Caco-2 (cell line): ENCODE results near the gene CELA3A. TPM values are rescaled to one million over a fixed set of nuclear protein-coding genes. Genes with fewer than 3 reads are reported as not detected.
"Not testable (repeated sequence)": the region's sequence is repeated elsewhere in the genome, so short reads cannot be mapped to it uniquely, and the experiment has no call there.

Experiments
- BruUV-seq: library from RNA; stranded (reverse); fragments of 400-500 nt; replicated peaks from 2 replicates; lab custom pipeline; 2021; lab: Mats Ljungman, UMichigan
- CTCF ChIA-PET: fragments of 300-600 bp; sonication (Branson Sonifier 250); formaldehyde crosslinking; loops from one replicate; lab custom pipeline; 2022; ENCODE audit warnings: antibody characterized with exemption; lab: Charles Lee
- POLR2A ChIA-PET: fragments of 300-600 bp; sonication (Branson Sonifier 250); formaldehyde crosslinking; loops from one replicate; lab custom pipeline; 2022; ENCODE audit warnings: antibody characterized with exemption; lab: Charles Lee
- DNase-seq, 2 experiments: peaks; one replicate each; pipeline versions ENCODE4 v3.0.0 to v3.0.0-alpha.2; 2020 to 2022
- H3K27me3 ChIP-seq: replicated peaks from 2 replicates; pipeline ENCODE4 v1.6.0; 2011; ENCODE audit warnings: low read length; ENCODE audit not compliant: control insufficient read depth, insufficient read depth
- H3K36me3 ChIP-seq: 2 replicates; pipeline ENCODE4 v1.5.1; 2011; ENCODE audit warnings: low read length; ENCODE audit not compliant: control insufficient read depth, insufficient read depth
- H3K4me1 ChIP-seq: fragments of 250-450 bp; sonication (Bioruptor Pico); 2 replicates; pipeline ENCODE4 v1.5.1; 2020; ENCODE audit warnings: mild to moderate bottlenecking
- H3K4me3 ChIP-seq: 2 replicates; pipeline ENCODE4 v1.5.1; 2011; ENCODE audit warnings: low read depth, mild to moderate bottlenecking, control low read depth, low read length
- H3K9me3 ChIP-seq: fragments of 250-450 bp; sonication (Bioruptor Pico); 2 replicates; pipeline ENCODE4 v1.5.1; 2020; ENCODE audit warnings: mild to moderate bottlenecking, moderate library complexity
- H3K27ac Mint-ChIP-seq: one replicate; pipeline ENCODE4 v1.8.0; 2022; ENCODE audit warnings: mixed read lengths; ENCODE audit not compliant: unreplicated experiment
- H3K27me3 Mint-ChIP-seq: one replicate; pipeline ENCODE4 v1.8.0; 2022; ENCODE audit warnings: mixed read lengths; ENCODE audit not compliant: insufficient read depth, unreplicated experiment
- H3K36me3 Mint-ChIP-seq: one replicate; pipeline ENCODE4 v1.8.0; 2022; ENCODE audit warnings: mild to moderate bottlenecking, mixed read lengths; ENCODE audit not compliant: insufficient read depth, unreplicated experiment
- H3K4me1 Mint-ChIP-seq: one replicate; pipeline ENCODE4 v1.8.0; 2022; ENCODE audit warnings: low read depth, mixed read lengths; ENCODE audit not compliant: unreplicated experiment
- H3K4me3 Mint-ChIP-seq: one replicate; pipeline ENCODE4 v1.8.0; 2022; ENCODE audit warnings: mild to moderate bottlenecking, moderate library complexity, mixed read lengths; ENCODE audit not compliant: unreplicated experiment
- H3K9me3 Mint-ChIP-seq: one replicate; pipeline ENCODE4 v1.8.0; 2022; ENCODE audit warnings: mixed read lengths; ENCODE audit not compliant: unreplicated experiment
- CTCF ChIP-seq, 2 experiments: fragments of 200-600 bp in 1 of 2; IDR thresholded peaks; 1 replicate in 1 of 2; 2 replicates in 1 of 2; pipeline versions ENCODE4 v1.5.1 to v1.8.0; 2011 to 2022; ENCODE audit warnings: antibody characterized with exemption in 1 of 2, control low read depth in 1 of 2, inconsistent platforms in 1 of 2, low read depth in 1 of 2, low read length in 1 of 2, mild to moderate bottlenecking in 1 of 2, moderate library complexity in 1 of 2; ENCODE audit not compliant: insufficient read depth in 1 of 2, severe bottlenecking in 1 of 2, unreplicated experiment in 1 of 2
- intact Hi-C: fragments of 100-400 bp; cut with micrococcal nuclease; formaldehyde crosslinking; loops from one replicate; pipeline ENCODE4 v1.10.0; 2022; ENCODE audit not compliant: unreplicated experiment
- total RNA-seq: library from RNA; stranded (reverse); gene quantifications from 2 replicates; pipeline ENCODE4 v1.2.3, GENCODE V29; 2022

CELA3A gene
- total RNA-seq, 1 experiment from 2014 or later, result not detected

- H3K4me1 Mint-ChIP-seq, H3K36me3 Mint-ChIP-seq, H3K9me3 Mint-ChIP-seq, BruUV-seq, CTCF ChIA-PET, H3K27me3 Mint-ChIP-seq, H3K4me3 Mint-ChIP-seq, H3K9me3 ChIP-seq, POLR2A ChIA-PET, H3K4me1 ChIP-seq, H3K27ac Mint-ChIP-seq, H3K27me3 ChIP-seq, H3K36me3 ChIP-seq, H3K4me3 ChIP-seq, intact Hi-C loops: not testable (repeated sequence)
- DNase-seq, result peak; percentile 19 to 50
Observed at GRCh38 chr1:21999645-22000044, 1.8 kb upstream of the CELA3A start.

GRCh38 chr1:22002461-22002860 lies 1.0 kb downstream of the CELA3A start:
- H3K9me3 ChIP-seq, H3K4me3 Mint-ChIP-seq, BruUV-seq, H3K9me3 Mint-ChIP-seq, H3K27me3 ChIP-seq, H3K4me3 ChIP-seq, H3K27ac Mint-ChIP-seq, H3K36me3 Mint-ChIP-seq, intact Hi-C loops, POLR2A ChIA-PET, DNase-seq, H3K27me3 Mint-ChIP-seq, H3K36me3 ChIP-seq, CTCF ChIA-PET, H3K4me1 ChIP-seq, H3K4me1 Mint-ChIP-seq: not testable (repeated sequence)

- CTCF ChIA-PET, POLR2A ChIA-PET, H3K36me3 ChIP-seq, H3K4me1 ChIP-seq, BruUV-seq, H3K36me3 Mint-ChIP-seq, H3K4me3 Mint-ChIP-seq, H3K9me3 ChIP-seq, H3K27ac Mint-ChIP-seq, H3K27me3 ChIP-seq, H3K9me3 Mint-ChIP-seq, DNase-seq, intact Hi-C loops, H3K27me3 Mint-ChIP-seq, H3K4me1 Mint-ChIP-seq, H3K4me3 ChIP-seq: not testable (repeated sequence)
Observed at GRCh38 chr1:22002875-22003274, 1.4 kb downstream of the CELA3A start.

- H3K27me3 ChIP-seq, H3K9me3 ChIP-seq, H3K4me3 ChIP-seq, BruUV-seq, H3K4me1 Mint-ChIP-seq, DNase-seq, H3K27me3 Mint-ChIP-seq, intact Hi-C loops, POLR2A ChIA-PET, H3K27ac Mint-ChIP-seq, H3K4me3 Mint-ChIP-seq, H3K9me3 Mint-ChIP-seq, H3K36me3 ChIP-seq, H3K4me1 ChIP-seq, H3K36me3 Mint-ChIP-seq: not testable (repeated sequence)
- CTCF ChIA-PET, result interaction anchor here (0.7 kb wide), 2 partner anchors 70 to 155 kb away, joined by 3 to 5 read pairs; no protein-coding TSS in a partner anchor
Observed at GRCh38 chr1:22003959-22004358, 2.5 kb downstream of the CELA3A start.

- H3K4me3 ChIP-seq, H3K27ac Mint-ChIP-seq, H3K4me1 ChIP-seq, H3K4me1 Mint-ChIP-seq, H3K4me3 Mint-ChIP-seq, intact Hi-C loops, POLR2A ChIA-PET, H3K36me3 ChIP-seq, H3K27me3 ChIP-seq, H3K9me3 ChIP-seq, CTCF ChIA-PET, BruUV-seq, H3K36me3 Mint-ChIP-seq, H3K27me3 Mint-ChIP-seq, H3K9me3 Mint-ChIP-seq: not testable (repeated sequence)
- TF ChIP-seq CTCF (IDR thresholded peaks at IDR 0.05; ENCODE audit: insufficient read depth in 1 of 2, low read depth in 1 of 2, low read length in 1 of 2, severe bottlenecking in 1 of 2, unreplicated experiment in 1 of 2), result peak in 1 of 2 experiments; percentile 42
- DNase-seq, result peak; percentile 58 to 65
Observed at GRCh38 chr1:22005261-22006149, 4.0 kb downstream of the CELA3A start.

GRCh38 chr1:22006736-22007135 lies 5.3 kb downstream of the CELA3A start:
- BruUV-seq, H3K4me1 Mint-ChIP-seq, H3K9me3 Mint-ChIP-seq, H3K27me3 Mint-ChIP-seq, H3K4me3 ChIP-seq, intact Hi-C loops, CTCF ChIA-PET, DNase-seq, H3K9me3 ChIP-seq, POLR2A ChIA-PET, H3K4me3 Mint-ChIP-seq, H3K27ac Mint-ChIP-seq, H3K4me1 ChIP-seq, H3K36me3 Mint-ChIP-seq, H3K27me3 ChIP-seq, H3K36me3 ChIP-seq: not testable (repeated sequence)
